ENCODE results near the gene ABCA5.

Gene ABCA5

DNA sequence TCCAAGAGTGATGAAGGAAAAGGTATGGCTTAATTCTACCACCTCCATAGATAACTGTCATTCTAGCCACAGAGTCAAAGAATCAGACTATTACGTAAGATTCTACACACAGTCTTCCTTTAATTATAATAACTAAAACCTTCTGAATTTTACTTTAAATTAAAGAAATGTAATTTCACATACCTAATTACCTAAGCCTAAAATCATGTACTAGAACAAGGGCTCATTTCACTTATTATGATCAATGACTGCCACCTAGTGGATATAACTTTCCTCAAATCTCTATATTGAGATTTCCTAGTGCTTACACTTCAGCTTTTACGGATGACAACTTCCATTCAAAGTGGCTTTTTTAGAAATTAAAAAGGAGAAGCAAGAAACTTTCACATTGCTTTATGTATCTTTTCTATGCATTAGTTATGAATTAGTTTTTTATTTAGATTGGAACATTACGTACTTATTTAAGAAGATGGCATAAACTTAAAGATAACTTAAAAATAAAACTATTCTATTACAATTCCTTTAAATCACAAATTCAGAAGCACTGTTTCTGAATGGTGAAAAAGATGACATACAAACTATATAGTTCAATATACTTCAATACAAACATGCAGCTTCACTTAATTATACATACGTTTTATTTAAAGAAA, 80.1 kb downstream of the ABCA5 start:
- peak; percentile 21 for TF ChIP-seq CTCF (IDR thresholded peaks at IDR 0.05; ENCODE audit: borderline replicate concordance, control extremely low read depth, extremely low read depth, insufficient read depth, missing control alignments)
- in situ Hi-C loops (cut with MboI; ENCODE audit: low sequenced_read_pairs, unreplicated experiment), result loop anchor here (25.0 kb wide), 1 partner anchor 710 kb away; no protein-coding TSS in a partner anchor
- peak; percentile 38 for DNase-seq (ENCODE audit: low spot score)

- TF ChIP-seq CTCF (IDR thresholded peaks at IDR 0.05; ENCODE audit: borderline replicate concordance, control extremely low read depth, extremely low read depth, insufficient read depth, missing control alignments), result no peak
- in situ Hi-C loops (cut with MboI; ENCODE audit: low sequenced_read_pairs, unreplicated experiment), result loop anchor here (25.0 kb wide), 1 partner anchor 709 kb away; no protein-coding TSS in a partner anchor
- DNase-seq (ENCODE audit: low spot score), result no peak
Observed at GRCh38 chr17:69246202-69246601, 80.7 kb downstream of the ABCA5 start.

DNA sequence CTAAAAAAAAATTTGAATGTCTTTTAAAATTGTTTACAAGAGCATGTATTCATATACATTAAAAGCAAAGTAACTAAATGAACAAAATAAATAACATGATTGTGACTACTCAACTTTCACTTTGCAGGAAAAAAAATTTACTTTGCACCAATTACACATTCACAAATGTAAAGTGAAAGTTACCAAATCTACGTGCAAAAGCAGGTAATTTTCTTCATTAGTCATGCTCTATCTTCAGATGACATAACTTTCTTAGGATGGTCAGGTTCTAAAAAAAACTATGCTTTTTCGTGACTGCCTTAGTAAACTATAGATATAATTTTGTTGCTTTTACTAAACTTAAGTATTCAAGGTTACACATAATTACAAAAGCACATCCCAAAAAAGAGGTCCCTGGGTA, 81.3 kb downstream of the ABCA5 start:
- DNase-seq (ENCODE audit: low spot score), result peak; percentile 7
- in situ Hi-C loops (cut with MboI; ENCODE audit: low sequenced_read_pairs, unreplicated experiment), result loop anchor here (25.0 kb wide), 1 partner anchor 708 kb away; no protein-coding TSS in a partner anchor
- TF ChIP-seq CTCF (IDR thresholded peaks at IDR 0.05; ENCODE audit: borderline replicate concordance, control extremely low read depth, extremely low read depth, insufficient read depth, missing control alignments), result no peak

GRCh38 chr17:69239611-69240600, 87.0 kb downstream of the ABCA5 start:
- TF ChIP-seq CTCF (IDR thresholded peaks at IDR 0.05; ENCODE audit: borderline replicate concordance, control extremely low read depth, extremely low read depth, insufficient read depth, missing control alignments), result no peak
- in situ Hi-C loops (cut with MboI; ENCODE audit: low sequenced_read_pairs, unreplicated experiment), result loop anchor here (25.0 kb wide), 1 partner anchor 703 kb away; no protein-coding TSS in a partner anchor
- no peak for DNase-seq (ENCODE audit: low spot score)

GRCh38 chr17:69236946-69237345, 90.0 kb downstream of the ABCA5 start:
- in situ Hi-C loops (cut with MboI; ENCODE audit: low sequenced_read_pairs, unreplicated experiment), result loop anchor here (25.0 kb wide), 1 partner anchor 700 kb away; no protein-coding TSS in a partner anchor
- TF ChIP-seq CTCF (IDR thresholded peaks at IDR 0.05; ENCODE audit: borderline replicate concordance, control extremely low read depth, extremely low read depth, insufficient read depth, missing control alignments), result no peak
- DNase-seq (ENCODE audit: low spot score), result no peak

DNA sequence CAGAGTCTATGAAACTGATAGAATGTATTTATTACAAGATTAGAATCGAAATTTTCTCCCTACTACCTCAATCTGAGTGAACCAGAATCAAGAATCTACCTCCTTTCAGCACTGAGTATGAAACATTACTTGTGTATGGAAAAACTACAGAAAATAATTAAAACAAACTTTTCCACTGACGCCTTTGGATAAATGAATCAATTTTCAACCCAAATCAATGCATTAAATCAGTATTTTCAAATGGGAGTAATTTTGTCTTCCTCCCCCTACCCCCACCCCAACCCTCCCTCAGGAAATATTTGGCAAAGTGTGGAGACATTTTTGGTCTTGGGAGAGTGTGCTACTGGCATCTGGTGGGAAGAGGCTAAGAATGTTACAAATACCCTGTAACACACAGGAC, 90.5 kb downstream of the ABCA5 start:
- no peak for TF ChIP-seq CTCF (IDR thresholded peaks at IDR 0.05; ENCODE audit: borderline replicate concordance, control extremely low read depth, extremely low read depth, insufficient read depth, missing control alignments)
- in situ Hi-C loops (cut with MboI; ENCODE audit: low sequenced_read_pairs, unreplicated experiment), result loop anchor here (25.0 kb wide), 1 partner anchor 699 kb away; no protein-coding TSS in a partner anchor
- DNase-seq (ENCODE audit: low spot score), result no peak

Measured in GM13976 (cell line).